Measurements from ENCODE around the gene STXBP1.

- peak; percentile 15; the same call in 1 of the 2 replicates for TF ChIP-seq CTCF (conservative IDR thresholded peaks at IDR 0.05; ENCODE audit: low read depth, low read length)
- no peak for TF ChIP-seq MAZ (IDR thresholded peaks at IDR 0.05; ENCODE audit: borderline replicate concordance, low read depth, low read length)
- no peak for TF ChIP-seq CEBPB (IDR thresholded peaks at IDR 0.05; ENCODE audit: low read depth, low read length)
- no peak for TF ChIP-seq POLR2A (IDR thresholded peaks at IDR 0.05; ENCODE audit: low read depth, low read length)
- no peak for TF ChIP-seq RFX5 (IDR thresholded peaks at IDR 0.05; ENCODE audit: low read depth, low read length)
- no peak for TF ChIP-seq NFE2L2 (IDR thresholded peaks at IDR 0.05; ENCODE audit: low read depth, low read length)
- no peak for TF ChIP-seq USF2 (IDR thresholded peaks at IDR 0.05; ENCODE audit: low read depth, low read length)
- no peak for TF ChIP-seq BHLHE40 (IDR thresholded peaks at IDR 0.05; ENCODE audit: low read depth, low read length)
- TF ChIP-seq, protein P1, sequence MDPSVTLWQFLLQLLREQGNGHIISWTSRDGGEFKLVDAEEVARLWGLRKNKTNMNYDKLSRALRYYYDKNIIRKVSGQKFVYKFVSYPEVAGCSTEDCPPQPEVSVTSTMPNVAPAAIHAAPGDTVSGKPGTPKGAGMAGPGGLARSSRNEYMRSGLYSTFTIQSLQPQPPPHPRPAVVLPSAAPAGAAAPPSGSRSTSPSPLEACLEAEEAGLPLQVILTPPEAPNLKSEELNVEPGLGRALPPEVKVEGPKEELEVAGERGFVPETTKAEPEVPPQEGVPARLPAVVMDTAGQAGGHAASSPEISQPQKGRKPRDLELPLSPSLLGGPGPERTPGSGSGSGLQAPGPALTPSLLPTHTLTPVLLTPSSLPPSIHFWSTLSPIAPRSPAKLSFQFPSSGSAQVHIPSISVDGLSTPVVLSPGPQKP (IDR thresholded peaks at IDR 0.05; ENCODE audit: borderline replicate concordance, low read depth, low read length): no peak
- TF ChIP-seq MXI1 (IDR thresholded peaks at IDR 0.05; ENCODE audit: borderline replicate concordance, low read depth, low read length): no peak
- no peak for TF ChIP-seq FOS (IDR thresholded peaks at IDR 0.05; ENCODE audit: low read depth, low read length)
- TF ChIP-seq RCOR1 (IDR thresholded peaks at IDR 0.05; ENCODE audit: insufficient replicate concordance, low read length): no peak
- TF ChIP-seq RAD21 (IDR thresholded peaks at IDR 0.05; ENCODE audit: low read length): 0 out of 2 replicates have a peak, but pooled peaks have one; percentile 14
- TF ChIP-seq SMC3 (IDR thresholded peaks at IDR 0.05; ENCODE audit: low read depth, low read length): peak; percentile 16; the same call in 1 of the 2 replicates
Measured at GRCh38 chr9:127629468-127630081, 17.5 kb downstream of the STXBP1 start.
